DMS53 treated with DMSO at 0.1 percent for 48 hours (cell line): ENCODE measurements around the gene KCNB1.
A peak's percentile ranks its signal among the peaks of the same experiment; 100 is the strongest.

ENCODE experiments used
- DNase-seq: peaks from one replicate; lab custom pipeline; 2025; ENCODE audit not compliant: unreplicated experiment; lab: John Stamatoyannopoulos, UW

Gene KCNB1

GRCh38 chr20:49360242-49360968 lies 122.1 kb downstream of the KCNB1 start:
- DNase-seq, result no peak

GRCh38 chr20:49356676-49357075 lies 125.8 kb downstream of the KCNB1 start:
- peak; percentile 77 for DNase-seq

GRCh38 chr20:49354673-49355072 lies 127.8 kb downstream of the KCNB1 start:
- no peak for DNase-seq

- no peak for DNase-seq
Measured at GRCh38 chr20:49353348-49353747, 129.1 kb downstream of the KCNB1 start.

GRCh38 chr20:49352751-49353150 lies 129.7 kb downstream of the KCNB1 start:
- no peak for DNase-seq

- no peak for DNase-seq
Measured at GRCh38 chr20:49351775-49352174, 130.7 kb downstream of the KCNB1 start.

- no peak for DNase-seq
Measured at GRCh38 chr20:49349694-49350252, 132.7 kb downstream of the KCNB1 start.

GRCh38 chr20:49349078-49349477 lies 133.4 kb downstream of the KCNB1 start:
- DNase-seq, result no peak

GRCh38 chr20:49348563-49348962 lies 133.9 kb downstream of the KCNB1 start:
- no peak for DNase-seq

- DNase-seq, result no peak
Measured at GRCh38 chr20:49347156-49347555, 135.3 kb downstream of the KCNB1 start.

- no peak for DNase-seq
Measured at GRCh38 chr20:49346682-49347081, 135.8 kb downstream of the KCNB1 start.

GRCh38 chr20:49345524-49345923 lies 136.9 kb downstream of the KCNB1 start:
- no peak for DNase-seq

- DNase-seq, result no peak
Measured at GRCh38 chr20:49344975-49345374, 137.5 kb downstream of the KCNB1 start.

GRCh38 chr20:49344140-49344539 lies 138.3 kb downstream of the KCNB1 start:
- no peak for DNase-seq

- DNase-seq, result no peak
Measured at GRCh38 chr20:49343246-49343645, 139.2 kb downstream of the KCNB1 start.

- DNase-seq, result no peak
Measured at GRCh38 chr20:49340161-49340966, 142.1 kb downstream of the KCNB1 start.

GRCh38 chr20:49339123-49339522 lies 143.3 kb downstream of the KCNB1 start:
- DNase-seq, result no peak

GRCh38 chr20:49338061-49338460 lies 144.4 kb downstream of the KCNB1 start:
- DNase-seq, result no peak

- no peak for DNase-seq
Measured at GRCh38 chr20:49337357-49337756, 145.1 kb downstream of the KCNB1 start.

- no peak for DNase-seq
Measured at GRCh38 chr20:49336786-49337185, 145.7 kb downstream of the KCNB1 start.

GRCh38 chr20:49335476-49335875 lies 147.0 kb downstream of the KCNB1 start:
- DNase-seq, result no peak
